DND-41 (cell line): ENCODE measurements around the gene RPUSD4.

Experiments
- ATAC-seq: fragments of 200-7000 bp; cut with Tn5 transposase; 3 replicates; pipeline ENCODE4 v1.9.1; 2021; ENCODE audit warnings: low read depth; ENCODE audit not compliant: insufficient read depth
- DNase-seq: peaks from one replicate; pipeline ENCODE4 v3.0.0-alpha.2; 2020
- H2AFZ ChIP-seq: 2 replicates; pipeline ENCODE4 v1.6.0; 2012; ENCODE audit warnings: low read depth, low read length
- H3K27ac ChIP-seq: 2 replicates; pipeline ENCODE4 v1.5.1; 2012; ENCODE audit warnings: low read length, inconsistent platforms
- H3K27me3 ChIP-seq: fragments of 200-600 bp; sonication (generic); 2 replicates; pipeline ENCODE4 v1.6.0; 2012; ENCODE audit warnings: low read length, mild to moderate bottlenecking, inconsistent platforms; ENCODE audit not compliant: insufficient read depth, poor library complexity
- H3K36me3 ChIP-seq: 2 replicates; pipeline ENCODE4 v1.5.1; 2012; ENCODE audit warnings: low read length, inconsistent platforms; ENCODE audit not compliant: insufficient read depth
- H3K4me1 ChIP-seq: 2 replicates; pipeline ENCODE4 v1.5.1; 2012; ENCODE audit warnings: mild to moderate bottlenecking, low read length; ENCODE audit not compliant: insufficient read depth
- H3K4me2 ChIP-seq: 2 replicates; pipeline ENCODE4 v1.6.0; 2012; ENCODE audit warnings: mild to moderate bottlenecking, moderate library complexity, low read length, inconsistent platforms; ENCODE audit not compliant: insufficient read depth
- H3K4me3 ChIP-seq, 2 experiments: fragments of 200-600 bp in 1 of 2; shearing (Covaris generic) in 1 of 2; 2 replicates each; pipeline ENCODE4 v1.5.1; 2012 to 2016; ENCODE audit warnings: inconsistent platforms in 2 of 2, low read length in 2 of 2, mild to moderate bottlenecking in 2 of 2, low read depth in 1 of 2, moderate library complexity in 1 of 2
- H3K79me2 ChIP-seq: 2 replicates; pipeline ENCODE4 v1.6.0; 2012; ENCODE audit warnings: low read length, inconsistent platforms; ENCODE audit not compliant: insufficient read depth
- H3K9ac ChIP-seq: 2 replicates; pipeline ENCODE4 v1.6.0; 2012; ENCODE audit warnings: low read depth, mild to moderate bottlenecking, inconsistent platforms, low read length, moderate library complexity
- H3K9me3 ChIP-seq: 2 replicates; pipeline ENCODE4 v1.5.1; 2012; ENCODE audit warnings: low read length, moderate library complexity, mild to moderate bottlenecking, inconsistent platforms; ENCODE audit not compliant: insufficient read depth, severe bottlenecking
- H4K20me1 ChIP-seq: 2 replicates; pipeline ENCODE4 v1.6.0; 2012; ENCODE audit warnings: low read length; ENCODE audit not compliant: insufficient read depth
- EZH2 ChIP-seq: IDR thresholded peaks from 3 replicates; pipeline ENCODE4 v1.6.1; 2012; ENCODE audit warnings: borderline replicate concordance, low read depth, mild to moderate bottlenecking, moderate library complexity, low read length, inconsistent platforms; ENCODE audit not compliant: severe bottlenecking
- TF ChIP-seq, protein P1 (sequence below): IDR thresholded peaks from 2 replicates; pipeline ENCODE4 v1.5.1; 2012; ENCODE audit warnings: borderline replicate concordance, low read length, moderate library complexity, mild to moderate bottlenecking; ENCODE audit not compliant: poor library complexity, severe bottlenecking; ENCODE audit errors: extremely low read depth

Gene RPUSD4

GRCh38 chr11:126185259-126186024 is 26.0 kb downstream of the RPUSD4 start:
- Histone ChIP-seq H3K36me3 (peaks cover 7% of the 10 kb centered on the region; the same call in 1 of the 2 replicates), H2AFZ (no peak overlapping the region), H3K4me2 (no peak overlapping the region), H3K4me1 (peaks cover 6% of the 10 kb centered on the region; the same call in 1 of the 2 replicates), H4K20me1 (no peaks in the 10 kb centered on the region), H3K4me3 (no peak overlapping the region), H3K9ac (no peak overlapping the region), H3K79me2 (no peaks in the 10 kb centered on the region), H3K27me3 (no peaks in the 10 kb centered on the region), H3K9me3 (peaks cover 2% of the 10 kb centered on the region), H3K27ac (no peak overlapping the region)
- no peak for ATAC-seq
- no peak for DNase-seq
- TF ChIP-seq, protein P1, sequence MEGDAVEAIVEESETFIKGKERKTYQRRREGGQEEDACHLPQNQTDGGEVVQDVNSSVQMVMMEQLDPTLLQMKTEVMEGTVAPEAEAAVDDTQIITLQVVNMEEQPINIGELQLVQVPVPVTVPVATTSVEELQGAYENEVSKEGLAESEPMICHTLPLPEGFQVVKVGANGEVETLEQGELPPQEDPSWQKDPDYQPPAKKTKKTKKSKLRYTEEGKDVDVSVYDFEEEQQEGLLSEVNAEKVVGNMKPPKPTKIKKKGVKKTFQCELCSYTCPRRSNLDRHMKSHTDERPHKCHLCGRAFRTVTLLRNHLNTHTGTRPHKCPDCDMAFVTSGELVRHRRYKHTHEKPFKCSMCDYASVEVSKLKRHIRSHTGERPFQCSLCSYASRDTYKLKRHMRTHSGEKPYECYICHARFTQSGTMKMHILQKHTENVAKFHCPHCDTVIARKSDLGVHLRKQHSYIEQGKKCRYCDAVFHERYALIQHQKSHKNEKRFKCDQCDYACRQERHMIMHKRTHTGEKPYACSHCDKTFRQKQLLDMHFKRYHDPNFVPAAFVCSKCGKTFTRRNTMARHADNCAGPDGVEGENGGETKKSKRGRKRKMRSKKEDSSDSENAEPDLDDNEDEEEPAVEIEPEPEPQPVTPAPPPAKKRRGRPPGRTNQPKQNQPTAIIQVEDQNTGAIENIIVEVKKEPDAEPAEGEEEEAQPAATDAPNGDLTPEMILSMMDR = no peak
- no peak for TF ChIP-seq EZH2

DNA sequence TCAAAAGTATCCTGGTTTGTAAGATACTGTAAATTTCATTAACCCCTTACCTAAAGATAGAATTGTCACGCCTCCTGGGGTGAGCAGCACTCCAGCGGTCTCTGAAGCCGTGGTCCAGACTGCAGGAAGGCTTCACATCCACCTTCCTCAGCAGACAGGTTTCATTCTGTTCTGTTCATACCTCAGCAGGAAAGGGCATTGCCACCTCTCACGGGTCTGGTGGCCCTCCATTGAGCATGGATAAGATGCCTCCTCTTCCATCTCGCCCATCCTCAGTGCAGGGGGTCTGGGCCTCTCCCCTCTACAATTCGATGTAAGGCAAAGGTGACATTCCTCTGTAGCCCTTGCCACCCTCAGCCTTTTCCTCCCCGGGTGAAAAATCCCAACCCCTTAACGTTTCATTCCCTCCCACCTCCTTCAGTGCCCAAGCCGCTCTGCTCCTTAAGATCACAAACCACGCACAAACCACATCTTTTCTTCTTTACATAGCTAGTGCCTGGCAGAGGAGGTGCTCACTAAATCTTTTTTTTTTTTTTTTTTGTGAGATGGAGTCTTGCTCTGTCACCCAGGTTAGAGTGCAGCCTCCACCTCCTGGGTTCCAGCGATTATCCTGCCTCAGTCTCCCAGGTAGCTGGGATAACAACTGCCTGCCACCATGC is 28.5 kb downstream of the RPUSD4 start:
- H3K9me3 ChIP-seq = peaks cover 2% of the 10 kb centered on the region
- no peak for TF ChIP-seq EZH2
- TF ChIP-seq, protein P1 = no peak
- H3K79me2 ChIP-seq = no peaks in the 10 kb centered on the region
- H3K36me3 ChIP-seq = no peaks in the 10 kb centered on the region
- no peak overlapping the region for H2AFZ ChIP-seq
- no peak overlapping the region for H3K4me2 ChIP-seq
- H3K27ac ChIP-seq = no peak overlapping the region
- H3K4me3 ChIP-seq = no peak overlapping the region
- H3K9ac ChIP-seq = no peak overlapping the region
- DNase-seq = peak; percentile 26
- no peaks in the 10 kb centered on the region for H3K27me3 ChIP-seq
- H4K20me1 ChIP-seq = no peaks in the 10 kb centered on the region
- peaks cover 6% of the 10 kb centered on the region; the same call in 1 of the 2 replicates for H3K4me1 ChIP-seq
- peak; percentile 84 for ATAC-seq

DNA sequence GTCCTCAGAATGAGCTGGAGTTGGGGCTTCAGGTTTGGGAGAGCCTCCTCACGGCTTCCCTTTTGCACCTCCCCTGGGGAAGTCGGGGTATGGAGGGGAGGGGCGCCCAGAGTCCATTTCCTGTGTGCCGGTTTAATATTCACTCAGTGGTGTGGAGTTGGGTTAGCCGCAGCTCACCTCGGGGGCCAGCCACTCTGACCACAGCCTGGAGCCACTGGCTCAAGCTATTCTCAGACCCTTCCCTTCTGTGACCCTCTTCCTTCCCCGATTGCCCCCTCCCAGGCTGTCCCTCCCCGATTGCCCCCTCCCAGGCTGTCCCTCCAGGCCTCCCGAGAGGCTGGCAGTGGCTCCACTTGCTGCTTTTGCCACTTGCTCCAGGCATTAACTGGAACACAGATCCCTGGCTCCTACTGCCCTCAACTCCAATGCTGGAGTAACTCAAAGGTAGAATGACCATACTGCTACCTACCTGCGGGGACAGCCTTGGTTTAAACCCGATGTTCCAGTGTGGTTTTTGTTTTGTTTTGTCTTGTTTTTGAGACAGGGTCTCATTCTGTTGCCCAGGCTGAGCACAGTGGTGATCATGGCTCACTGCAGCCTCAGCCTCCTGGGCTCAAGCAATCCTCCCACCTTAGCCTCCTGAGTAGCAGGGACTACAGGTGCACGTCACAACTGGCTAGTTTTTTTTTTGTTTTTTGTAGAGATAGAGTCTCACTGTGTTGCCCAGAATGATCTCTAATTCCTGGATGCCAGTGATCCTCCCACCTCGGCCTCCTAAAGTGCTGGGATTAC is 29.3 kb downstream of the RPUSD4 start:
- TF ChIP-seq EZH2 = no peak
- TF ChIP-seq, protein P1 = no peak
- H3K9me3 ChIP-seq = peaks cover 2% of the 10 kb centered on the region
- no peak overlapping the region for H3K9ac ChIP-seq
- H3K79me2 ChIP-seq = no peaks in the 10 kb centered on the region
- no peaks in the 10 kb centered on the region for H3K36me3 ChIP-seq
- peaks cover 6% of the 10 kb centered on the region; the same call in 1 of the 2 replicates for H3K4me1 ChIP-seq
- no peaks in the 10 kb centered on the region for H3K27me3 ChIP-seq
- H3K4me3 ChIP-seq = no peak overlapping the region
- no peak for DNase-seq
- no peaks in the 10 kb centered on the region for H4K20me1 ChIP-seq
- H3K4me2 ChIP-seq = no peak overlapping the region
- H3K27ac ChIP-seq = no peak overlapping the region
- H2AFZ ChIP-seq = no peak overlapping the region
- no peak for ATAC-seq
